Measurements from ENCODE around the gene DPF3. TPM values are rescaled to one million over a fixed set of nuclear protein-coding genes. Genes with fewer than 3 reads are reported as not detected.

The DPF3 gene
- total RNA-seq, 3 donors from 2014 or later (not counting 1 experiment from before 2014, with no cell fraction given) = 1.4 to 1.8 (median 1.4) TPM

DNA sequence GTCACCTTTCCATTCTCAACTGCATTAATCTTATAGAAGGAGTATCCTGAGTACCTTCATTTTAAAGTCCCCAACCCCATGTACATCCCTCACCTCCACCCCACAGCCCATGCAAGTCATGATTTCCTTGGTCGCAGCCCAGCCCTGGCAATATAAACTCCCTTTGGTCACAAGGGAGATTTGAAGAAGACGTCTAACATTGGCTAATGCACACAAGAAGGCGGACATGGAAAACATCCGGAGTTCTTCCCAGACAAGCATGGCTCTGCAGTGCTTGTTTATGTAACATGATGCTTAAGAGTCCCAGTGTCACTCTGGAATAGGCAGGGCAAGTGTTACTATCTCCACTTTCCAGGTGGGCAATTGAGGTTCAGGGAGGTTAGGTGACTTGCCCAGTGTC, 277.6 kb downstream of the DPF3 start:
- DNase-seq (no peak), ATAC-seq (no peak)
- no peaks in the 10 kb centered on the region for H3K9me3 ChIP-seq (ENCODE audit: control insufficient read depth, insufficient read depth, low read length)
- no peak overlapping the region for H3K4me3 ChIP-seq (ENCODE audit: low read length)
- intact Hi-C loops (cut with micrococcal nuclease) = no loop called here
- Mint-ChIP-seq H3K27ac (no peak overlapping the region), H3K27me3 (ENCODE audit: low read depth in 2 of 2) (peaks cover 44 to 69% of the 10 kb centered on the region in 2 donors), H3K4me1 (peaks cover 0 to 3% of the 10 kb centered on the region in 2 donors), H3K9me3 (no peaks in the 10 kb centered on the region), H3K4me3 (no peak overlapping the region), H3K36me3 (no peaks in the 10 kb centered on the region)
- H3K27ac ChIP-seq (ENCODE audit: low read length) = no peak overlapping the region
- WGBS (ENCODE audit: insufficient coverage) = 97% methylated on average over 4 of the region's 4 CpGs
- TF ChIP-seq, protein P1, sequence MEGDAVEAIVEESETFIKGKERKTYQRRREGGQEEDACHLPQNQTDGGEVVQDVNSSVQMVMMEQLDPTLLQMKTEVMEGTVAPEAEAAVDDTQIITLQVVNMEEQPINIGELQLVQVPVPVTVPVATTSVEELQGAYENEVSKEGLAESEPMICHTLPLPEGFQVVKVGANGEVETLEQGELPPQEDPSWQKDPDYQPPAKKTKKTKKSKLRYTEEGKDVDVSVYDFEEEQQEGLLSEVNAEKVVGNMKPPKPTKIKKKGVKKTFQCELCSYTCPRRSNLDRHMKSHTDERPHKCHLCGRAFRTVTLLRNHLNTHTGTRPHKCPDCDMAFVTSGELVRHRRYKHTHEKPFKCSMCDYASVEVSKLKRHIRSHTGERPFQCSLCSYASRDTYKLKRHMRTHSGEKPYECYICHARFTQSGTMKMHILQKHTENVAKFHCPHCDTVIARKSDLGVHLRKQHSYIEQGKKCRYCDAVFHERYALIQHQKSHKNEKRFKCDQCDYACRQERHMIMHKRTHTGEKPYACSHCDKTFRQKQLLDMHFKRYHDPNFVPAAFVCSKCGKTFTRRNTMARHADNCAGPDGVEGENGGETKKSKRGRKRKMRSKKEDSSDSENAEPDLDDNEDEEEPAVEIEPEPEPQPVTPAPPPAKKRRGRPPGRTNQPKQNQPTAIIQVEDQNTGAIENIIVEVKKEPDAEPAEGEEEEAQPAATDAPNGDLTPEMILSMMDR (IDR thresholded peaks at IDR 0.05) = no peak
- no peaks in the 10 kb centered on the region for H3K36me3 ChIP-seq (ENCODE audit: control insufficient read depth, insufficient read depth, low read length)
- H3K4me1 ChIP-seq (ENCODE audit: control insufficient read depth, insufficient read depth, low read length) = no peaks in the 10 kb centered on the region
- H3K27me3 ChIP-seq (ENCODE audit: control insufficient read depth, insufficient read depth, low read length) = no peaks in the 10 kb centered on the region

DNA sequence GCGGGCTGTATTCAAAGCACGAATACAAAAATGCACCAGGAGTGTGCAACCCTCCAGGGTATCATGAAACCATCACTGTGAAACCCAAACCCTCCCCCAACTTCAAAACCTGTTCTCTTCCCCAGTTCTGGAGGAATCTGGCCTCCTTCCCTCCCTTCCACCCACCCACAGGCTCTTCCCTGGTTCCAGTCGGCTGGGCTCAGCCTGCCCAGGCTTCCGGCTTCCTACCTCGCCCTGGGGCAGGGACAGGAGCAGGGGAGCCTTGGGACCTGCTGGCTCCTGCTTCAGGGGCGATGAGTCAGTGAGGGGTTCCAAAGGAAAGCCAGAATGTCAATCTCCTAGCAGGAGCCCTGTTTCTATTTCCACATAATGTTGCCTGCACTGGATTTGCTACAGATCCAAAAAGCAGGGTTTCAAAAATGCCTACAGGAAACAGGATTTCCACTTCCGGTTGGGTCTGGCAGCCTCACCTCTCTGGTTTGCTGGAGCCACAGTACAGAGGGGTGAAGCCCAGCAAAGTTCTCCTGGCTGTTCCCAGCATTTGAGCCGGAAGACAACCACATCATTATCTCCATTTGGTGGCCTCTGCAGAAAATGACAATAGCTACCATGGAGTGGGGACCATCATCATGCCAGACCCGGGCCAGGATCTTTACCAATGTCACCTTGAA, 278.3 kb downstream of the DPF3 start:
- no peak overlapping the region for H3K4me3 Mint-ChIP-seq
- H3K27me3 Mint-ChIP-seq (ENCODE audit: low read depth in 2 of 2) = peaks cover 41 to 70% of the 10 kb centered on the region in 2 donors
- Histone ChIP-seq H3K36me3 (ENCODE audit: control insufficient read depth, insufficient read depth, low read length) (no peaks in the 10 kb centered on the region), H3K4me1 (ENCODE audit: control insufficient read depth, insufficient read depth, low read length) (no peaks in the 10 kb centered on the region), H3K27me3 (ENCODE audit: control insufficient read depth, insufficient read depth, low read length) (no peaks in the 10 kb centered on the region), H3K27ac (ENCODE audit: low read length) (no peak overlapping the region), H3K4me3 (ENCODE audit: low read length) (no peak overlapping the region), H3K9me3 (ENCODE audit: control insufficient read depth, insufficient read depth, low read length) (no peaks in the 10 kb centered on the region)
- H3K36me3 Mint-ChIP-seq = no peaks in the 10 kb centered on the region
- intact Hi-C loops (cut with micrococcal nuclease) = no loop called here
- ATAC-seq (no peak), DNase-seq (no peak)
- no peak overlapping the region for H3K27ac Mint-ChIP-seq
- TF ChIP-seq, protein P1 (IDR thresholded peaks at IDR 0.05) = no peak
- no peaks in the 10 kb centered on the region for H3K9me3 Mint-ChIP-seq
- H3K4me1 Mint-ChIP-seq = peaks cover 0 to 3% of the 10 kb centered on the region in 2 donors
- 80% methylated on average over 9 of the region's 9 CpGs for WGBS (ENCODE audit: insufficient coverage)

DNA sequence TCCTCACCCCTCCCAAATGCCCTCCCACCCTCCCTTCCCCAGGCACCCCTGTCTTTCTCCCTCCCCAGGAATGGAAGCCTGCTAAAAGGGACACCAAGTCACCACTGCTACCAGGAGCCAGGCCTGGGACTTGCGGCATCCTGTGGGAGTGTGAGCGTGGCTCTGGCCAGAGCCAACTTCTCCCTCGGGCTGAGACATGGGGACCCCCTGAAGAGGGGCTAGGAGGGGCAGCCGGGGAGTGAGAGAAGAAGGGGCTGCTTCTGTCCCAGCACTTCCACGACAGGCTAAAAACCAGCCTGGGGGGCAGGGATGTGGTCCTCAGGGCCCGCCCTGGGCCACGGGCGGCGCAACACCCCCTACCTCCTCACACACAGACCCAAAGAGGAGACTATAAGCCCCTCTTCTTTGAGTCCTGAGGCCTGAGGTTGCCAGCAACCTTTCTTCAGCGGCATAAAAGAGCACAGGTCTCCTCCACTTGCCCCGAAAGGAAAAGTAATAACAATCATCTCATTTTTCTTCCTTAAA, 278.9 kb downstream of the DPF3 start:
- no peaks in the 10 kb centered on the region for H3K9me3 Mint-ChIP-seq

More for the DNA sequence above, 278.9 kb downstream of the DPF3 start:
- H3K27ac ChIP-seq (ENCODE audit: low read length) = no peak overlapping the region
- ATAC-seq = no peak
- no peak overlapping the region for H3K4me3 ChIP-seq (ENCODE audit: low read length)
- H3K36me3 ChIP-seq (ENCODE audit: control insufficient read depth, insufficient read depth, low read length) = no peaks in the 10 kb centered on the region
- peaks cover 0 to 3% of the 10 kb centered on the region in 2 donors for H3K4me1 Mint-ChIP-seq
- no peaks in the 10 kb centered on the region for H3K4me1 ChIP-seq (ENCODE audit: control insufficient read depth, insufficient read depth, low read length)
- H3K27me3 ChIP-seq (ENCODE audit: control insufficient read depth, insufficient read depth, low read length) = no peaks in the 10 kb centered on the region
- peaks cover 41 to 69% of the 10 kb centered on the region in 2 donors for H3K27me3 Mint-ChIP-seq (ENCODE audit: low read depth in 2 of 2)
- DNase-seq = no peak
- no peak overlapping the region for H3K4me3 Mint-ChIP-seq
- intact Hi-C loops (cut with micrococcal nuclease) = no loop called here
- no peaks in the 10 kb centered on the region for H3K9me3 ChIP-seq (ENCODE audit: control insufficient read depth, insufficient read depth, low read length)
- H3K36me3 Mint-ChIP-seq = no peaks in the 10 kb centered on the region
- WGBS (ENCODE audit: insufficient coverage) = 87% methylated on average over 11 of the region's 11 CpGs
- TF ChIP-seq, protein P1 (IDR thresholded peaks at IDR 0.05) = no peak
- H3K27ac Mint-ChIP-seq = no peak overlapping the region
